ENCODE results near the gene CAV3. TPM values are rescaled to one million over a fixed set of nuclear protein-coding genes. Genes with fewer than 3 reads are reported as not detected.

The CAV3 gene
- total and polyA plus RNA-seq, 2 experiments from 2014 or later, result 0.15 TPM; not detected in 1

- Histone ChIP-seq H3K4me1 (ENCODE audit: insufficient read depth) (peaks cover 21% of the 10 kb centered on the region), H4K20me1 (ENCODE audit: insufficient read depth) (no peaks in the 10 kb centered on the region), H3K36me3 (ENCODE audit: low read depth) (peaks cover 15% of the 10 kb centered on the region), H3K27me3 (replicated peaks; ENCODE audit: insufficient read depth) (no peaks in the 10 kb centered on the region), H2AFZ (no peak overlapping the region), H3K79me2 (ENCODE audit: insufficient read depth) (no peaks in the 10 kb centered on the region), H3K9me2 (ENCODE audit: insufficient read depth) (no peaks in the 10 kb centered on the region), H3K27ac (no peak overlapping the region), H3K4me2 (ENCODE audit: unreplicated experiment) (no peak overlapping the region), H3K9ac (no peak overlapping the region), H3K4me3 (no peak overlapping the region), H3K9me3 (ENCODE audit: low read depth) (no peaks in the 10 kb centered on the region), H3F3A (ENCODE audit: insufficient read depth) (peaks cover 69% of the 10 kb centered on the region)
- TF ChIP-seq EZH2 (IDR thresholded peaks at IDR 0.05; ENCODE audit: insufficient read depth, poor library complexity, severe bottlenecking) (no peak), EZH2phosphoT487 (IDR thresholded peaks at IDR 0.05; ENCODE audit: insufficient read depth, low read depth) (no peak)
- WGBS, 2 experiments (ENCODE audit: low coverage in 1 of 2, low lambda C conversion rate in 2 of 2, missing lambda C conversion rate in 2 of 2), result 76 to 83% methylated on average over 7 of the region's 7 CpGs
- in situ Hi-C loops (cut with MboI), result no loop called here
- no peak for DNase-seq
These were observed 13.3 kb downstream of the CAV3 start for GRCh38 chr3:8746780-8747345.

GRCh38 chr3:8749316-8749715 is 15.7 kb downstream of the CAV3 start:
- in situ Hi-C loops (cut with MboI), result no loop called here
- 87 to 91% methylated on average over 3 of the region's 3 CpGs for WGBS, 2 experiments (ENCODE audit: low coverage in 1 of 2, low lambda C conversion rate in 2 of 2, missing lambda C conversion rate in 2 of 2)
- H3K9ac ChIP-seq, result no peak overlapping the region
- peaks cover 61% of the 10 kb centered on the region for H3F3A ChIP-seq (ENCODE audit: insufficient read depth)
- no peaks in the 10 kb centered on the region for H3K27me3 ChIP-seq (replicated peaks; ENCODE audit: insufficient read depth)
- no peaks in the 10 kb centered on the region for H3K9me2 ChIP-seq (ENCODE audit: insufficient read depth)
- no peaks in the 10 kb centered on the region for H4K20me1 ChIP-seq (ENCODE audit: insufficient read depth)
- no peaks in the 10 kb centered on the region for H3K4me1 ChIP-seq (ENCODE audit: insufficient read depth)
- peaks cover 31% of the 10 kb centered on the region for H3K36me3 ChIP-seq (ENCODE audit: low read depth)
- no peak overlapping the region for H3K4me3 ChIP-seq
- H2AFZ ChIP-seq, result no peak overlapping the region
- DNase-seq, result no peak
- no peak overlapping the region for H3K27ac ChIP-seq
- no peak overlapping the region for H3K4me2 ChIP-seq (ENCODE audit: unreplicated experiment)
- peaks cover 7% of the 10 kb centered on the region; the same call in 1 of the 2 replicates for H3K79me2 ChIP-seq (ENCODE audit: insufficient read depth)
- TF ChIP-seq EZH2 (IDR thresholded peaks at IDR 0.05; ENCODE audit: insufficient read depth, poor library complexity, severe bottlenecking), result no peak
- TF ChIP-seq EZH2phosphoT487 (IDR thresholded peaks at IDR 0.05; ENCODE audit: insufficient read depth, low read depth), result no peak
- H3K9me3 ChIP-seq (ENCODE audit: low read depth), result no peaks in the 10 kb centered on the region

DNA sequence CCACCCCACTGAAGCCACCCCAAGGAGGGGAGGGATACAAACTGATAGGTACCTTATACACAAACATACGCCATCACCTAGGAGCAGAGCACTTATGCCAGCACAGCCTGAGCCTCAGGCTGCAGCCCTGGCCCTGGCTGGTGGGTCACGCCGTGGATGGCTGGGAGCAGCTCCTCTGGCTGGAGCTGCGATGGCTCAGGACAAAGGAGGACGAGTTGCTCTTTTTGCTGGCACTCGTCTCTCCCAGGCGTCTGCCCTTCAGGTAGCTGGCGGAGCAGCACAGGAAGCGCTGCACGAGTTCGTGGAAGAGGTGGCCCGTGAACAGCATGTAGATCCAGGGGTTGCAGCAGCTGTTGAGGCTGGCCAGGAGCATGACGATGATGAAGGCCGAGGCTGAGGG is 19.2 kb downstream of the CAV3 start:
- H4K20me1 ChIP-seq (ENCODE audit: insufficient read depth), result no peaks in the 10 kb centered on the region
- H3K27me3 ChIP-seq (replicated peaks; ENCODE audit: insufficient read depth), result no peaks in the 10 kb centered on the region
- H3K36me3 ChIP-seq (ENCODE audit: low read depth), result peaks cover 31% of the 10 kb centered on the region
- H2AFZ ChIP-seq, result no peak overlapping the region
- in situ Hi-C loops (cut with MboI), result loop anchor here (25.0 kb wide), 1 partner anchor 559 kb away; no protein-coding TSS in a partner anchor
- 99% methylated on average over 13 to 14 of the region's 14 CpGs for whole genome bisulfite sequencing, 2 experiments (ENCODE audit: low coverage in 1 of 2, low lambda C conversion rate in 2 of 2, missing lambda C conversion rate in 2 of 2)
- H3K4me2 ChIP-seq (ENCODE audit: unreplicated experiment), result no peak overlapping the region
- no peak overlapping the region for H3K27ac ChIP-seq
- no peak for TF ChIP-seq EZH2phosphoT487 (IDR thresholded peaks at IDR 0.05; ENCODE audit: insufficient read depth, low read depth)
- TF ChIP-seq EZH2 (IDR thresholded peaks at IDR 0.05; ENCODE audit: insufficient read depth, poor library complexity, severe bottlenecking), result no peak
- no peaks in the 10 kb centered on the region for H3K9me2 ChIP-seq (ENCODE audit: insufficient read depth)
- H3K9me3 ChIP-seq (ENCODE audit: low read depth), result no peaks in the 10 kb centered on the region
- no peak overlapping the region for H3K9ac ChIP-seq
- no peak for DNase-seq
- peaks cover 78% of the 10 kb centered on the region for H3F3A ChIP-seq (ENCODE audit: insufficient read depth)
- peaks cover 4% of the 10 kb centered on the region for H3K4me1 ChIP-seq (ENCODE audit: insufficient read depth)
- H3K79me2 ChIP-seq (ENCODE audit: insufficient read depth), result peaks cover 31% of the 10 kb centered on the region
- no peak overlapping the region for H3K4me3 ChIP-seq

- in situ Hi-C loops (cut with MboI), result loop anchor here (25.0 kb wide), 1 partner anchor 557 kb away; no protein-coding TSS in a partner anchor
These were observed 21.5 kb downstream of the CAV3 start for GRCh38 chr3:8755097-8755496.

More at GRCh38 chr3:8755097-8755496, 21.5 kb downstream of the CAV3 start:
- Histone ChIP-seq H3K9me2 (ENCODE audit: insufficient read depth) (no peaks in the 10 kb centered on the region), H4K20me1 (ENCODE audit: insufficient read depth) (no peaks in the 10 kb centered on the region), H3K4me1 (ENCODE audit: insufficient read depth) (peaks cover 21% of the 10 kb centered on the region), H3K36me3 (ENCODE audit: low read depth) (peaks cover 31% of the 10 kb centered on the region), H2AFZ (no peak overlapping the region), H3K9ac (no peak overlapping the region), H3K4me3 (no peak overlapping the region), H3K79me2 (ENCODE audit: insufficient read depth) (peaks cover 33% of the 10 kb centered on the region), H3K27ac (no peak overlapping the region), H3F3A (ENCODE audit: insufficient read depth) (peaks cover 78% of the 10 kb centered on the region), H3K9me3 (ENCODE audit: low read depth) (no peaks in the 10 kb centered on the region), H3K27me3 (replicated peaks; ENCODE audit: insufficient read depth) (no peaks in the 10 kb centered on the region), H3K4me2 (ENCODE audit: unreplicated experiment) (no peak overlapping the region)
- 61 to 64% methylated on average over 3 of the region's 3 CpGs for WGBS, 2 experiments (ENCODE audit: low coverage in 1 of 2, low lambda C conversion rate in 2 of 2, missing lambda C conversion rate in 2 of 2)
- TF ChIP-seq EZH2 (IDR thresholded peaks at IDR 0.05; ENCODE audit: insufficient read depth, poor library complexity, severe bottlenecking) (no peak), EZH2phosphoT487 (IDR thresholded peaks at IDR 0.05; ENCODE audit: insufficient read depth, low read depth) (no peak)
- DNase-seq, result no peak
